Lower leg skin (tissue), 3 donors: ENCODE measurements around the gene MEN1.

Experiments
- POLR2A ChIP-seq, 2 donors: fragments of 450-650 bp; IDR thresholded peaks; one replicate each; pipeline ENCODE4 v1.6.1; 2016 to 2017; ENCODE audit warnings: antibody characterized with exemption in 2 of 2, mild to moderate bottlenecking in 1 of 2, moderate library complexity in 1 of 2
- TF ChIP-seq, protein P1 (sequence below), 3 donors: fragments of 450-650 bp; IDR thresholded peaks; one replicate each; pipeline ENCODE4 v1.5.1; 2016; ENCODE audit warnings: antibody characterized with exemption in 3 of 3, mild to moderate bottlenecking in 3 of 3, moderate library complexity in 2 of 3

DNA sequence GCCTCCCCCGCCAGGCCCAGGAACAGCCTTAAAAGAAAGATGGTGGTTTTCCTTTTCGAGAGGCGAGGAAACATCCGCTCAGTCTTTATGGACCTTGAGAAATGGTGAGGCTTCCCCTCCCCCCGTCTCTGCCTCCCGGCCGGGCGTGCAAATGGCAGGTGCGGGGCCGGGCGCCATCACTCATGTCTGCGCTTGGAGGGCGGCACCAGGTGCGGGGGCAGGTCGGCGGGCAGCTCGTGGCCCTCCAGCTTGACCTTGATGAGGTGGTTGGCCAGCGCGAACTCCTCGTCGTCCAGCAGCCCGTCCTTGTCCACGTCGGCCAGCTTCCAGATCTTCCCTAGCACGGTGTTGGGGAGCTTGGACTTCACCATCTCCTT lies 43.8 kb upstream of the MEN1 start:
- TF ChIP-seq, protein P1, sequence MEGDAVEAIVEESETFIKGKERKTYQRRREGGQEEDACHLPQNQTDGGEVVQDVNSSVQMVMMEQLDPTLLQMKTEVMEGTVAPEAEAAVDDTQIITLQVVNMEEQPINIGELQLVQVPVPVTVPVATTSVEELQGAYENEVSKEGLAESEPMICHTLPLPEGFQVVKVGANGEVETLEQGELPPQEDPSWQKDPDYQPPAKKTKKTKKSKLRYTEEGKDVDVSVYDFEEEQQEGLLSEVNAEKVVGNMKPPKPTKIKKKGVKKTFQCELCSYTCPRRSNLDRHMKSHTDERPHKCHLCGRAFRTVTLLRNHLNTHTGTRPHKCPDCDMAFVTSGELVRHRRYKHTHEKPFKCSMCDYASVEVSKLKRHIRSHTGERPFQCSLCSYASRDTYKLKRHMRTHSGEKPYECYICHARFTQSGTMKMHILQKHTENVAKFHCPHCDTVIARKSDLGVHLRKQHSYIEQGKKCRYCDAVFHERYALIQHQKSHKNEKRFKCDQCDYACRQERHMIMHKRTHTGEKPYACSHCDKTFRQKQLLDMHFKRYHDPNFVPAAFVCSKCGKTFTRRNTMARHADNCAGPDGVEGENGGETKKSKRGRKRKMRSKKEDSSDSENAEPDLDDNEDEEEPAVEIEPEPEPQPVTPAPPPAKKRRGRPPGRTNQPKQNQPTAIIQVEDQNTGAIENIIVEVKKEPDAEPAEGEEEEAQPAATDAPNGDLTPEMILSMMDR (IDR thresholded peaks at IDR 0.05), result no peak
- TF ChIP-seq POLR2A (IDR thresholded peaks at IDR 0.05), result no peak
